ENCODE measurements around the gene FURIN.

The FURIN gene

GRCh38 chr15:90877996-90878395 lies 9.6 kb downstream of the FURIN start:
- H3K4me3 ChIP-seq (ENCODE audit: low read depth, low read length), result no peak overlapping the region
- TF ChIP-seq CTCF (IDR thresholded peaks at IDR 0.05; ENCODE audit: low read depth, low read length, missing control alignments), result no peak
- in situ Hi-C loops (cut with HindIII; ENCODE audit: low sequenced_read_pairs), result no loop called here
- no peak for DNase-seq (ENCODE audit: low read depth)

GRCh38 chr15:90878660-90879059 lies 10.3 kb downstream of the FURIN start:
- in situ Hi-C loops (cut with HindIII; ENCODE audit: low sequenced_read_pairs), result no loop called here
- no peak for TF ChIP-seq CTCF (IDR thresholded peaks at IDR 0.05; ENCODE audit: low read depth, low read length, missing control alignments)
- DNase-seq (ENCODE audit: low read depth), result no peak

GRCh38 chr15:90879730-90880366 lies 11.5 kb downstream of the FURIN start:
- no peak for TF ChIP-seq CTCF (IDR thresholded peaks at IDR 0.05; ENCODE audit: low read depth, low read length, missing control alignments)
- DNase-seq (ENCODE audit: low read depth), result no peak
- H3K4me3 ChIP-seq (ENCODE audit: low read depth, low read length), result no peak overlapping the region
- in situ Hi-C loops (cut with HindIII; ENCODE audit: low sequenced_read_pairs), result no loop called here

More at GRCh38 chr15:90878660-90879059, 10.3 kb downstream of the FURIN start:
- no peak overlapping the region for H3K4me3 ChIP-seq (ENCODE audit: low read depth, low read length)

GRCh38 chr15:90880381-90881145 lies 12.2 kb downstream of the FURIN start:
- no peak for DNase-seq (ENCODE audit: low read depth)
- TF ChIP-seq CTCF (IDR thresholded peaks at IDR 0.05; ENCODE audit: low read depth, low read length, missing control alignments), result no peak
- in situ Hi-C loops (cut with HindIII; ENCODE audit: low sequenced_read_pairs), result no loop called here
- no peak overlapping the region for H3K4me3 ChIP-seq (ENCODE audit: low read depth, low read length)

- DNase-seq (ENCODE audit: low read depth), result no peak
- H3K4me3 ChIP-seq (ENCODE audit: low read depth, low read length), result no peak overlapping the region
- in situ Hi-C loops (cut with HindIII; ENCODE audit: low sequenced_read_pairs), result no loop called here
- no peak for TF ChIP-seq CTCF (IDR thresholded peaks at IDR 0.05; ENCODE audit: low read depth, low read length, missing control alignments)
Observed at GRCh38 chr15:90881181-90881977, 13.0 kb downstream of the FURIN start.

GRCh38 chr15:90881978-90882721 lies 13.8 kb downstream of the FURIN start:
- in situ Hi-C loops (cut with HindIII; ENCODE audit: low sequenced_read_pairs), result no loop called here
- no peak overlapping the region for H3K4me3 ChIP-seq (ENCODE audit: low read depth, low read length)
- no peak for TF ChIP-seq CTCF (IDR thresholded peaks at IDR 0.05; ENCODE audit: low read depth, low read length, missing control alignments)
- no peak for DNase-seq (ENCODE audit: low read depth)
